GM12874 (cell line): ENCODE data around the gene CMTR1.

Experiments used
- TF ChIP-seq, protein P1 (sequence below): IDR thresholded peaks from 2 replicates; pipeline ENCODE4 v1.5.1; 2011; ENCODE audit warnings: low read depth, mild to moderate bottlenecking, control low read depth, low read length, moderate library complexity; ENCODE audit not compliant: insufficient read depth

The CMTR1 gene

DNA sequence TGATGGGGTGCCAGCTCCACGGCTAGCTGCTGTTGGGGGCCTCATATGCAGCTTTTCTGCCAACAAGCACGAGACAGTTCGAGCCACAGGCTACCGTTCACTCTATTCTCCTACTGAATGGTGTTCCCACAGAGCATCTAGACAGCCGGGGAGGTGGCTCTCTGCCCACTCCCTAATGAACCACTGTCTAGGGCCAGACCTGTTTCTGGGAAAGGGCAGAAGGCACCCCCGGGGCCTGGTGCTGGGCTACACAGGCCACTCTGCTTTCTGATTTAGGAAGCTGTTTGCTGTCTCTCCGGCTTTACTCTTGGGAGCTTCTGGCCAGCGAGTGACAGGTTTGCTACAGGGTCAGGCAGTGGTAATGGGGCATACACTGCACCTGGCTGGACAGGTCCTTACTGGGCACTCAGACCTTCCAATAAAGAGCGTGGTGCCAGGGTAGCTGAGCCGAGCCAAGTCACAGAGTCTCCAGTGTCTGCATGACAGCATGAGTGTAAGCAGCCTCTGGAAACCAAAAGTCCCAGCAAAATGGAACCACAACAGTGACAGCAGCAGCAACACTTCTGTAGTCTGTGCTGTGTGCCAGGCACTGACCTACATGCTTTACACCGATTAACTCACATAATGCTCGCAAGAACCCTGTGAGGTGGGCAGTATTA is 58.3 kb downstream of the CMTR1 start:
- TF ChIP-seq, protein P1, sequence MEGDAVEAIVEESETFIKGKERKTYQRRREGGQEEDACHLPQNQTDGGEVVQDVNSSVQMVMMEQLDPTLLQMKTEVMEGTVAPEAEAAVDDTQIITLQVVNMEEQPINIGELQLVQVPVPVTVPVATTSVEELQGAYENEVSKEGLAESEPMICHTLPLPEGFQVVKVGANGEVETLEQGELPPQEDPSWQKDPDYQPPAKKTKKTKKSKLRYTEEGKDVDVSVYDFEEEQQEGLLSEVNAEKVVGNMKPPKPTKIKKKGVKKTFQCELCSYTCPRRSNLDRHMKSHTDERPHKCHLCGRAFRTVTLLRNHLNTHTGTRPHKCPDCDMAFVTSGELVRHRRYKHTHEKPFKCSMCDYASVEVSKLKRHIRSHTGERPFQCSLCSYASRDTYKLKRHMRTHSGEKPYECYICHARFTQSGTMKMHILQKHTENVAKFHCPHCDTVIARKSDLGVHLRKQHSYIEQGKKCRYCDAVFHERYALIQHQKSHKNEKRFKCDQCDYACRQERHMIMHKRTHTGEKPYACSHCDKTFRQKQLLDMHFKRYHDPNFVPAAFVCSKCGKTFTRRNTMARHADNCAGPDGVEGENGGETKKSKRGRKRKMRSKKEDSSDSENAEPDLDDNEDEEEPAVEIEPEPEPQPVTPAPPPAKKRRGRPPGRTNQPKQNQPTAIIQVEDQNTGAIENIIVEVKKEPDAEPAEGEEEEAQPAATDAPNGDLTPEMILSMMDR = no peak

DNA sequence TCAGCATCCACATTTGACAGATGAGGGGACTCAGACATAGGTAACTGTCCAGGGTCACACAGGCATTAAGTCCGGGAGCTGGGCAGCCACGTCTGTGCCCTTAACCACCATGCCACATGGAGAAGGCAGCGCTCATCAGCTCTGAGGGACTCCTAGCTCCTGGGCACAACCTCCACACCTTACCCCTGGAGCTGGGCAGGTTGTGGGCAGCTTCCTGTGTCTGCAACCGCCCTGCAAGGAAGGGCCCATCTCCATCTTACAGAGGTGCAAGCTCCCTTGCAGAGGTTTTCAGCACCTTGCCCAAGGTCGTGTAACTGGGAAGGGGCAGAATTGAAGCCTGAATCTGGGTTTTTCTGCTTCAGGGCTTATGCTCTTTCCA is 58.8 kb downstream of the CMTR1 start:
- TF ChIP-seq, protein P1 = no peak

DNA sequence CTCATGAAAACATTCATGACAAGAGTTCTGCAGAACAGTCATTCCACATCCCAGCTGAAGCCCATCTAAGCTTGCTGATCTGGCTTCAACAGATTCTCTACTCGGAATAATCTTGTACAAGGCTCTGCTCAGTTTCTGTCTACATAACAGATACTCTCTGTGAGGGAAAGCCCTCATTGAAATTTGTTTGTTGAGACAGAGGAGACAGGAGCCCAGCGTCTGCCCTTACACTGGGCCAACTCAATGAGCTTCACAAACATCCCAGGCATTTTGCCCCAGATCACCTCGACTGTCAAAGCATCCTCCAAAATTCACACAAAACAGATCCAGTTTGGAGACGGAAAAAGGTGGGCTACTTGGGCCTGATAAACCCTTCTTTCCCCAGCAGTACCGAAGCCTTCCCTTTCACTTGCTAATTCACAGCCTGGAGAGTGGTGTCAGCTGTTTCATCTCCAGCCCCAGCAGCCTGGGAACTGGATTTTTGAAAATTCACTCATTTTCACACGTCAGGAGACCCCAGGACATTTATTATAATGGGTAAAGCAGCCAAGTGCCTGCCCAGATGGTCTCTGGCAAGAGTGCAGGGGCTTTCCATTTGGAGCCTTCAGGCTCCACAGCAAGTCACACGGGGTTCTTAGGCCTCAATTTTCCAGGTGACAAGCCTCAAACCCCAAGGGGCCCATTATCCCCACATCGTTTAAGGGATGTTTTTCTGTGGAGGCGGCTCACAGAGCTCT is 59.4 kb downstream of the CMTR1 start:
- TF ChIP-seq, protein P1 = no peak

DNA sequence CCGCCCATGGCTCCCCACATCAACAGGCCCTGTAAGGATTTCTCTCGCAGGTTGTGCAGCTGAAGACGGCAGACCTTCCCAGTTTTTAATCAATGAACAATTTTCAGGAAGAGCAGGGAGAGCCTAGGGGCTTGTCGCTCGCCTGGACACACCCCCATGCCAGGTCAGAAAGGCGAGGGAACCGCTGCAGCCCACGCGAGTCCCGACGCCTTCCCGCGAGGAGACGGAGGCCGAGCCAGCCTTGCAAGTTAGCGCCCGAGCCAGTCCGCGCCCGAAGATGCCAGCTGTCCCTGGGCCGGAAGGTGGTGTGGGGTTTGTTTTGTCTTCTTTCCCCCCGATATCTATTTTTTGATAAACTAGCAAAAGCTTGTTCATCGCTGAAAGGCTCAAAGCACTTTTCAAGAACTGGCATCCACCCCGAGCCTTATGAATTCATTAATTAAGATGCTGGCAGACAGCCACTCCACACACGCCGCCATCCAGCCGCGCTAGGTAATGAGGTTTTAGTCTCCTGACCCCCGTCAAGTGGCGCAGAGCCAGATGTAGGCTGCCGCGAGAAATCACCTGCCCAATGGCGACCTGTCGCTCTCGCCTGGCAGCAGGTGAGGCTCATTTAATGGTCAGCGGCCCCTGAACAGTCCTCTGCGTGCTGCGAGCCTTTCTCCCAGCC is 60.1 kb downstream of the CMTR1 start:
- TF ChIP-seq, protein P1 = no peak

DNA sequence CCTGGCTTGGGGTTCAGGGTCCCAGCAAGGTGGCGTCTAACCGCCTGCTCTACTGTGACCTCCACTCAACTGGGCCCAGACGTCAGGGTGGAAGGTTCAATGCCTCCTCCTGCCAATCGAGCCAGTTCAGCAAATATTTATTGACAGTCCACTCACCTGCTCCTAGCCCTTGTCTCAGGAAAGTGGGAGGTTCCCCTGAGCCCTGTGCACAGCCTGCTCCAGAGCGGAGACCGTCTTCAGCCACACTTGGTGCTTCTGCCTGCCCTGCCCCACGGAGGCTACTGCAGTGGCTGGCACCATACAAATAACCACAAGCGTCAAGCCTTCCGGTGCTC is 60.6 kb downstream of the CMTR1 start:
- TF ChIP-seq, protein P1 = no peak

DNA sequence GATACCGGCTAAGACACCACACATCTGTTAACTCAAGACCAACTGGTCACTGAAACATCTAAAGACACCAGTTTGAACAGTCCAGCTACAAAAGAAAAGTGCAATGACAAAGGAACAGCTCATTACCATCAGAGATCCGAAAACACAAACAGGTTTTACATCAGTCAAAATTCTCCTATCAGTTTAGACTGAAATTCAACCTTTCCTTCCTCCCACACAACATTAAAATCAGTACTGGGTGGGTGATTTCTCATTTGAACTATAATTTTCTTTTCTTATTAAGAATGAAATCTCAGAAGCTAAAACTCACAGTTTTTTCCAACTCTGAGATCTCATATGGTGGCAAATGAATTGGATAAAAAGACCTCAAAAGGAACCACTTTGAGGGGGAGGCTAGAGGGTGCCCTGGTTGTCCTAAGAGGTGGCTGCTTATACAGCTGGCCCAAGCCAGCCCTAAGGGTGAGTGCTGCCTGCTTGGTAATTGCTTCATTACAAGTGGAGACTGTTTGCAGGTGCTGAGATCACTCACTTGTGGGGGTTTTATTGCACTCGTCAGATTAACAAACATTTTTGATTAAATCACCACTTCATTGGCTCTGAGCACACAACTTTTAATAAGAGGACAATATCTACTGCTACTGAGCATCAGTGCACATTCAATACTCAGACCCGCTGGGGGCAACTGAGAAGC is 62.4 kb downstream of the CMTR1 start:
- TF ChIP-seq, protein P1 = no peak
